IMR-90 (cell line): ENCODE results near the gene RBBP8NL. TPM values are rescaled to one million over a fixed set of nuclear protein-coding genes. Genes with fewer than 3 reads are reported as not detected.

Experiments
- ATAC-seq: fragments of 200-7000 bp; cut with Tn5 transposase; 2 replicates; pipeline ENCODE4 v1.9.1; 2020; ENCODE audit warnings: low read depth, mild to moderate bottlenecking, moderate library complexity
- BruUV-seq: library from RNA; stranded (reverse); fragments of 400-500 nt; replicated peaks from 2 replicates; lab custom pipeline; 2021; lab: Mats Ljungman, UMichigan
- CTCF ChIA-PET: fragments of 300-600 bp; formaldehyde crosslinking; extraction: SDS; loops from one replicate; lab custom pipeline; 2021; ENCODE audit warnings: antibody characterized with exemption; lab: Yijun Ruan, JAX
- POLR2A ChIA-PET: fragments of 300-600 bp; sonication (Branson Sonifier 250); formaldehyde crosslinking; loops from one replicate; lab custom pipeline; 2022; ENCODE audit warnings: antibody characterized with exemption; ENCODE audit not compliant: unreplicated experiment; lab: Charles Lee
- DNase-seq: peaks from one replicate; pipeline ENCODE4 v3.0.0; 2013
- H2AFZ ChIP-seq: replicated peaks from 2 replicates; pipeline ENCODE3; 2013; ENCODE audit warnings: low read length, mild to moderate bottlenecking; ENCODE audit not compliant: poor library complexity
- H2AK5ac ChIP-seq: 2 replicates; pipeline ENCODE4 v1.6.1; 2013; ENCODE audit warnings: low read depth, low read length, inconsistent platforms
- H2AK9ac ChIP-seq: replicated peaks from 2 replicates; pipeline ENCODE3; 2013; ENCODE audit warnings: mild to moderate bottlenecking, low read depth, low read length, moderate library complexity; ENCODE audit not compliant: poor library complexity
- H2BK120ac ChIP-seq: 2 replicates; pipeline ENCODE4 v1.6.1; 2013; ENCODE audit warnings: low read depth, low read length, inconsistent platforms
- H2BK15ac ChIP-seq: 3 replicates; pipeline ENCODE4 v1.6.1; 2013; ENCODE audit warnings: low read depth, low read length, inconsistent platforms
- H2BK20ac ChIP-seq: 2 replicates; pipeline ENCODE4 v1.6.1; 2013; ENCODE audit warnings: low read depth, mild to moderate bottlenecking, inconsistent platforms, low read length, moderate library complexity
- H2BK5ac ChIP-seq: 2 replicates; pipeline ENCODE4 v1.6.1; 2013; ENCODE audit warnings: mild to moderate bottlenecking, low read depth, low read length, inconsistent platforms; ENCODE audit not compliant: poor library complexity, severe bottlenecking
- H3K14ac ChIP-seq: replicated peaks from 2 replicates; pipeline ENCODE4 v1.6.1; 2013; ENCODE audit warnings: low read depth, low read length, inconsistent platforms
- H3K18ac ChIP-seq: 2 replicates; pipeline ENCODE4 v1.6.1; 2013; ENCODE audit warnings: low read depth, low read length, control low read depth
- H3K23ac ChIP-seq: 2 replicates; pipeline ENCODE4 v1.6.1; 2013; ENCODE audit warnings: low read depth, low read length, inconsistent platforms
- H3K27ac ChIP-seq: 2 replicates; pipeline ENCODE4 v1.5.1; 2013; ENCODE audit warnings: mild to moderate bottlenecking, control low read depth, low read length; ENCODE audit not compliant: insufficient read depth
- H3K27me3 ChIP-seq: 2 replicates; pipeline ENCODE4 v1.6.1; 2013; ENCODE audit warnings: low read length; ENCODE audit not compliant: control insufficient read depth, insufficient read depth
- H3K36me3 ChIP-seq: 2 replicates; pipeline ENCODE4 v1.6.1; 2013; ENCODE audit warnings: low read length, mixed read lengths; ENCODE audit not compliant: control insufficient read depth, insufficient read depth
- H3K4ac ChIP-seq: 2 replicates; pipeline ENCODE4 v1.6.1; 2013; ENCODE audit warnings: low read depth, low read length, inconsistent platforms
- H3K4me1 ChIP-seq: 2 replicates; pipeline ENCODE4 v1.6.1; 2013; ENCODE audit warnings: low read length, mixed read lengths; ENCODE audit not compliant: control insufficient read depth, insufficient read depth
- H3K4me2 ChIP-seq: 2 replicates; pipeline ENCODE4 v1.6.1; 2013; ENCODE audit warnings: low read depth, mild to moderate bottlenecking, control low read depth, low read length, moderate library complexity
- H3K4me3 ChIP-seq: 2 replicates; pipeline ENCODE4 v1.5.1; 2013; ENCODE audit warnings: low read depth, mild to moderate bottlenecking, control low read depth, low read length, moderate library complexity; ENCODE audit not compliant: insufficient read depth
- H3K56ac ChIP-seq: 2 replicates; pipeline ENCODE4 v1.6.1; 2013; ENCODE audit warnings: low read length, inconsistent platforms; ENCODE audit not compliant: insufficient read depth; ENCODE audit errors: extremely low read depth
- H3K79me1 ChIP-seq, 2 experiments: 2 replicates each; pipeline ENCODE4 v1.6.1; 2013; ENCODE audit warnings: low read length in 2 of 2, inconsistent platforms in 1 of 2, low read depth in 1 of 2
- H3K9ac ChIP-seq: 2 replicates; pipeline ENCODE4 v1.6.1; 2013; ENCODE audit warnings: low read depth, low read length, control low read depth
- H3K9me1 ChIP-seq: 2 replicates; pipeline ENCODE4 v1.6.1; 2013; ENCODE audit warnings: low read length, inconsistent platforms; ENCODE audit not compliant: insufficient read depth
- H3K9me3 ChIP-seq: 2 replicates; pipeline ENCODE4 v1.6.1; 2013; ENCODE audit warnings: low read length; ENCODE audit not compliant: control insufficient read depth, insufficient read depth
- H4K20me1 ChIP-seq: 2 replicates; pipeline ENCODE4 v1.6.1; 2013; ENCODE audit warnings: low read length, inconsistent platforms; ENCODE audit not compliant: insufficient read depth
- H4K5ac ChIP-seq: 2 replicates; pipeline ENCODE4 v1.6.1; 2013; ENCODE audit warnings: mild to moderate bottlenecking, low read depth, low read length, control low read depth
- H4K8ac ChIP-seq, 2 experiments: 2 replicates each; pipeline ENCODE4 v1.6.1; 2013; ENCODE audit warnings: low read depth in 2 of 2, low read length in 2 of 2, control low read depth in 1 of 2, inconsistent platforms in 1 of 2
- H4K91ac ChIP-seq: 2 replicates; pipeline ENCODE4 v1.6.1; 2013; ENCODE audit warnings: low read depth, low read length, inconsistent platforms; ENCODE audit not compliant: insufficient read depth
- BHLHE40 ChIP-seq: fragments of 150-350 bp; IDR thresholded peaks from 2 replicates; pipeline ENCODE4 v1.6.1; 2016; ENCODE audit warnings: mild to moderate bottlenecking, low read depth, low read length
- CHD1 ChIP-seq: IDR thresholded peaks from 2 replicates; pipeline ENCODE4 v1.6.1; 2012; ENCODE audit warnings: low read depth, low read length, improper control_type of control experiment
- ELK1 ChIP-seq: fragments of 150-350 bp; IDR thresholded peaks from 2 replicates; pipeline ENCODE4 v1.6.1; 2016; ENCODE audit warnings: low read depth, mild to moderate bottlenecking, low read length, moderate library complexity, borderline replicate concordance
- MAFK ChIP-seq: IDR thresholded peaks from 2 replicates; pipeline ENCODE4 v1.6.1; 2012; ENCODE audit warnings: low read depth, low read length, improper control_type of control experiment
- MAZ ChIP-seq: IDR thresholded peaks from 2 replicates; pipeline ENCODE4 v1.6.1; 2012; ENCODE audit warnings: low read depth, mild to moderate bottlenecking, low read length, improper control_type of control experiment, moderate library complexity, borderline replicate concordance
- MXI1 ChIP-seq: IDR thresholded peaks from 2 replicates; pipeline ENCODE4 v1.6.1; 2012; ENCODE audit warnings: low read depth, mild to moderate bottlenecking, low read length, moderate library complexity, borderline replicate concordance
- NFE2L2 ChIP-seq: fragments of 150-350 bp; IDR thresholded peaks from 2 replicates; pipeline ENCODE4 v1.6.1; 2016; ENCODE audit warnings: low read depth, mild to moderate bottlenecking, low read length
- POLR2A ChIP-seq: IDR thresholded peaks from 2 replicates; pipeline ENCODE4 v1.6.1; 2012; ENCODE audit warnings: mild to moderate bottlenecking, low read depth, low read length
- RAD21 ChIP-seq: IDR thresholded peaks from 2 replicates; pipeline ENCODE4 v1.6.1; 2012; ENCODE audit warnings: low read length, improper control_type of control experiment
- RCOR1 ChIP-seq: IDR thresholded peaks from 2 replicates; pipeline ENCODE4 v1.6.1; 2012; ENCODE audit warnings: mild to moderate bottlenecking, low read length, improper control_type of control experiment; ENCODE audit not compliant: insufficient replicate concordance
- RFX5 ChIP-seq: IDR thresholded peaks from 2 replicates; pipeline ENCODE4 v1.8.0; 2012; ENCODE audit warnings: low read depth, mild to moderate bottlenecking, low read length, moderate library complexity
- SMC3 ChIP-seq: fragments of 150-350 bp; IDR thresholded peaks from 2 replicates; pipeline ENCODE4 v1.6.1; 2016; ENCODE audit warnings: low read depth, mild to moderate bottlenecking, antibody characterized with exemption, low read length, moderate library complexity
- USF2 ChIP-seq: fragments of 150-350 bp; IDR thresholded peaks from 2 replicates; pipeline ENCODE4 v1.6.1; 2017; ENCODE audit warnings: mild to moderate bottlenecking, antibody characterized with exemption, low read length, low read depth
- WGBS, 2 experiments: methylation state at CpG; one replicate each; pipeline versions ENCODE4 v1.1.5 to v1.1.7; 2013; ENCODE audit warnings: missing lambda C conversion rate in 2 of 2; ENCODE audit not compliant: insufficient read length in 1 of 2; ENCODE audit errors: extremely low coverage in 2 of 2; 5-methylcytosine and 5-hydroxymethylcytosine counted together
- dilution Hi-C: fragments of 300-500 bp; cut with HindIII; formaldehyde crosslinking; loops from one replicate; pipeline ENCODE4 v1.14.3; 2018; ENCODE audit warnings: low sequenced_read_pairs; ENCODE audit not compliant: unreplicated experiment
- in situ Hi-C: fragments of 300-500 bp; cut with MboI; formaldehyde crosslinking; loops from 3 replicates; pipeline ENCODE4 v1.14.3; 2019; ENCODE audit warnings: low sequenced_read_pairs, inconsistent platforms, mixed read lengths
- intact Hi-C: fragments of 100-400 bp; cut with micrococcal nuclease; formaldehyde crosslinking; loops from 2 replicates; pipeline ENCODE4 v1.10.0; 2022
- polyA plus RNA-seq, 3 experiments: library from polyadenylated mRNA; depleted of rRNA; stranded (reverse); fragments of >200 nt; gene quantifications; 2 replicates each; pipeline ENCODE4 v1.2.3, GENCODE V29; 2012; ENCODE audit warnings: low replicate concordance in 1 of 3
- total RNA-seq: library from RNA; depleted of rRNA; stranded (reverse); fragments of >200 nt; gene quantifications from 2 replicates; pipeline ENCODE4 v1.2.3, GENCODE V29; 2012
- TF ChIP-seq, protein P1 (sequence below): conservative IDR thresholded peaks from 2 replicates; pipeline ENCODE4 v1.5.1; 2012; ENCODE audit warnings: mild to moderate bottlenecking, low read depth, low read length, improper control_type of control experiment

RBBP8NL gene
- total and polyA plus RNA-seq, 2 of the 4 experiments (the other 2 are of a cell fraction), result not detected

GRCh38 chr20:62430311-62430853 lies 3.0 kb upstream of the RBBP8NL start:
- no TSS peak for BruUV-seq
- no peak for ATAC-seq
- peaks cover 63% of the 10 kb centered on the region for H3K27me3 ChIP-seq

More at GRCh38 chr20:62430311-62430853, 3.0 kb upstream of the RBBP8NL start:
- WGBS, 2 experiments, result 59% methylated on average over 3 of the region's 10 CpGs; no CpG with 5 or more reads in 1 of the 2 experiments
- H3K27ac ChIP-seq, result no peak overlapping the region
- no peaks in the 10 kb centered on the region for H3K4me1 ChIP-seq
- H3K18ac ChIP-seq, result no peak overlapping the region
- H4K5ac ChIP-seq, result no peak overlapping the region
- TF ChIP-seq RAD21 (no peak), ELK1 (no peak), MAZ (no peak), MAFK (no peak), POLR2A (no peak), CHD1 (no peak), MXI1 (no peak), SMC3 (no peak), BHLHE40 (no peak), RFX5 (no peak), NFE2L2 (no peak), RCOR1 (no peak), USF2 (no peak)
- TF ChIP-seq, protein P1, sequence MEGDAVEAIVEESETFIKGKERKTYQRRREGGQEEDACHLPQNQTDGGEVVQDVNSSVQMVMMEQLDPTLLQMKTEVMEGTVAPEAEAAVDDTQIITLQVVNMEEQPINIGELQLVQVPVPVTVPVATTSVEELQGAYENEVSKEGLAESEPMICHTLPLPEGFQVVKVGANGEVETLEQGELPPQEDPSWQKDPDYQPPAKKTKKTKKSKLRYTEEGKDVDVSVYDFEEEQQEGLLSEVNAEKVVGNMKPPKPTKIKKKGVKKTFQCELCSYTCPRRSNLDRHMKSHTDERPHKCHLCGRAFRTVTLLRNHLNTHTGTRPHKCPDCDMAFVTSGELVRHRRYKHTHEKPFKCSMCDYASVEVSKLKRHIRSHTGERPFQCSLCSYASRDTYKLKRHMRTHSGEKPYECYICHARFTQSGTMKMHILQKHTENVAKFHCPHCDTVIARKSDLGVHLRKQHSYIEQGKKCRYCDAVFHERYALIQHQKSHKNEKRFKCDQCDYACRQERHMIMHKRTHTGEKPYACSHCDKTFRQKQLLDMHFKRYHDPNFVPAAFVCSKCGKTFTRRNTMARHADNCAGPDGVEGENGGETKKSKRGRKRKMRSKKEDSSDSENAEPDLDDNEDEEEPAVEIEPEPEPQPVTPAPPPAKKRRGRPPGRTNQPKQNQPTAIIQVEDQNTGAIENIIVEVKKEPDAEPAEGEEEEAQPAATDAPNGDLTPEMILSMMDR, result no peak
- H3K79me1 ChIP-seq, result no peaks in the 10 kb centered on the region
- ChIA-PET CTCF (no interaction called here), POLR2A (no interaction called here)
- no peaks in the 10 kb centered on the region for H4K20me1 ChIP-seq
- H2BK120ac ChIP-seq, result no peak overlapping the region
- no peak overlapping the region for H3K4me3 ChIP-seq
- intact Hi-C loops (no loop called here), dilution Hi-C loops (no loop called here), in situ Hi-C loops (no loop called here)
- no peak overlapping the region for H2BK5ac ChIP-seq
- no peak overlapping the region for H2AK5ac ChIP-seq
- no peak overlapping the region for H3K23ac ChIP-seq
- no peak overlapping the region for H4K8ac ChIP-seq
- H3K36me3 ChIP-seq, result no peaks in the 10 kb centered on the region
- no peak for DNase-seq
- no peak overlapping the region for H4K91ac ChIP-seq
- H3K14ac ChIP-seq, result no peak overlapping the region
- H2AK9ac ChIP-seq, result no peak overlapping the region
- H3K4me2 ChIP-seq, result no peak overlapping the region
- H3K9me1 ChIP-seq, result no peaks in the 10 kb centered on the region
- H2BK20ac ChIP-seq, result no peak overlapping the region
- H3K9ac ChIP-seq, result no peak overlapping the region
- no peak overlapping the region for H2BK15ac ChIP-seq
- H3K4ac ChIP-seq, result no peak overlapping the region
- no peak overlapping the region for H3K56ac ChIP-seq
- no peaks in the 10 kb centered on the region for H3K9me3 ChIP-seq
- no peak overlapping the region for H2AFZ ChIP-seq
